Type B pancreatic cell (in vitro differentiated cells): ENCODE data around the gene NOS1AP. TPM values are rescaled to one million over a fixed set of nuclear protein-coding genes. Genes with fewer than 3 reads are reported as not detected.

Experiments used
- DNase-seq: peaks from one replicate; pipeline ENCODE4 v3.0.0; 2021; ENCODE audit warnings: mixed read lengths; ENCODE audit not compliant: unreplicated experiment; ENCODE audit errors: extremely low spot score
- H3K27ac Mint-ChIP-seq: 2 replicates; pipeline ENCODE4 v1.8.0; 2021; ENCODE audit warnings: mild to moderate bottlenecking, mixed read lengths
- H3K27me3 Mint-ChIP-seq: 2 replicates; pipeline ENCODE4 v1.8.0; 2021; ENCODE audit warnings: mixed read lengths
- H3K36me3 Mint-ChIP-seq: 2 replicates; pipeline ENCODE4 v1.8.0; 2021; ENCODE audit warnings: mixed read lengths
- H3K4me1 Mint-ChIP-seq: one replicate; pipeline ENCODE4 v1.8.0; 2021; ENCODE audit warnings: mixed read lengths; ENCODE audit not compliant: unreplicated experiment
- H3K4me3 Mint-ChIP-seq: 2 replicates; pipeline ENCODE4 v1.8.0; 2021; ENCODE audit warnings: mild to moderate bottlenecking, mixed read lengths
- H3K9me3 Mint-ChIP-seq: 2 replicates; pipeline ENCODE4 v1.8.0; 2021; ENCODE audit warnings: mixed read lengths
- total RNA-seq: library from RNA; stranded (reverse); gene quantifications from 2 replicates; pipeline ENCODE4 v1.2.1, GENCODE V29; 2021; ENCODE audit warnings: low replicate concordance
- TF ChIP-seq, protein P1 (sequence below): fragments of 200-600 bp; sonication (generic); conservative IDR thresholded peaks from 2 replicates; pipeline ENCODE4 v1.5.0; 2021; ENCODE audit warnings: antibody characterized with exemption, mild to moderate bottlenecking

NOS1AP gene
- total RNA-seq, 1 donor from 2014 or later = 10.4 TPM

GRCh38 chr1:162327788-162328165 is 258.3 kb downstream of the NOS1AP start:
- Mint-ChIP-seq H3K36me3 (no peaks in the 10 kb centered on the region), H3K4me3 (no peak overlapping the region), H3K27me3 (no peaks in the 10 kb centered on the region), H3K9me3 (no peaks in the 10 kb centered on the region), H3K4me1 (peaks cover 5% of the 10 kb centered on the region), H3K27ac (no peak overlapping the region)
- DNase-seq = no peak
- TF ChIP-seq, protein P1, sequence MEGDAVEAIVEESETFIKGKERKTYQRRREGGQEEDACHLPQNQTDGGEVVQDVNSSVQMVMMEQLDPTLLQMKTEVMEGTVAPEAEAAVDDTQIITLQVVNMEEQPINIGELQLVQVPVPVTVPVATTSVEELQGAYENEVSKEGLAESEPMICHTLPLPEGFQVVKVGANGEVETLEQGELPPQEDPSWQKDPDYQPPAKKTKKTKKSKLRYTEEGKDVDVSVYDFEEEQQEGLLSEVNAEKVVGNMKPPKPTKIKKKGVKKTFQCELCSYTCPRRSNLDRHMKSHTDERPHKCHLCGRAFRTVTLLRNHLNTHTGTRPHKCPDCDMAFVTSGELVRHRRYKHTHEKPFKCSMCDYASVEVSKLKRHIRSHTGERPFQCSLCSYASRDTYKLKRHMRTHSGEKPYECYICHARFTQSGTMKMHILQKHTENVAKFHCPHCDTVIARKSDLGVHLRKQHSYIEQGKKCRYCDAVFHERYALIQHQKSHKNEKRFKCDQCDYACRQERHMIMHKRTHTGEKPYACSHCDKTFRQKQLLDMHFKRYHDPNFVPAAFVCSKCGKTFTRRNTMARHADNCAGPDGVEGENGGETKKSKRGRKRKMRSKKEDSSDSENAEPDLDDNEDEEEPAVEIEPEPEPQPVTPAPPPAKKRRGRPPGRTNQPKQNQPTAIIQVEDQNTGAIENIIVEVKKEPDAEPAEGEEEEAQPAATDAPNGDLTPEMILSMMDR = no peak

DNA sequence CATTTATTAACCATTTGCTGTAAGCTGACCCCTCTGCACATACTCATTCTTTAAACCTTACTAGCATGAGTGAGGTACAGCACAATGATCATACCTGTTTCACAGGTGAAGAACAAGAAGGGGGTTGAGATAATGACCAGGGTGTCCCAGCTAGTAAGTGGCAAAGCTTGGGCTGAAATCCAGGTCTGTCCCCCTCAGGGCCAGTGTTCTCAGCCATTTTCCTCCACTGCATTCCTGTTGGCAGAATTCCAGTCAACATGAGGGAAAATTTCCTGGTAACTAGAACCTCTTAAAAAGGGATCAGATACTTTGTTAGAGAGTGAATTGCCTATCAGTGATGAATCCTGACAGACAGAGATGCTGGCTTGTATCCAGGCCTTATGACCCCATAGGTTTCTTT is 259.0 kb downstream of the NOS1AP start:
- no peak overlapping the region for H3K27ac Mint-ChIP-seq
- no peaks in the 10 kb centered on the region for H3K9me3 Mint-ChIP-seq
- no peaks in the 10 kb centered on the region for H3K27me3 Mint-ChIP-seq
- no peaks in the 10 kb centered on the region for H3K36me3 Mint-ChIP-seq
- TF ChIP-seq, protein P1 = no peak
- no peak for DNase-seq
- peaks cover 5% of the 10 kb centered on the region for H3K4me1 Mint-ChIP-seq
- H3K4me3 Mint-ChIP-seq = no peak overlapping the region

DNA sequence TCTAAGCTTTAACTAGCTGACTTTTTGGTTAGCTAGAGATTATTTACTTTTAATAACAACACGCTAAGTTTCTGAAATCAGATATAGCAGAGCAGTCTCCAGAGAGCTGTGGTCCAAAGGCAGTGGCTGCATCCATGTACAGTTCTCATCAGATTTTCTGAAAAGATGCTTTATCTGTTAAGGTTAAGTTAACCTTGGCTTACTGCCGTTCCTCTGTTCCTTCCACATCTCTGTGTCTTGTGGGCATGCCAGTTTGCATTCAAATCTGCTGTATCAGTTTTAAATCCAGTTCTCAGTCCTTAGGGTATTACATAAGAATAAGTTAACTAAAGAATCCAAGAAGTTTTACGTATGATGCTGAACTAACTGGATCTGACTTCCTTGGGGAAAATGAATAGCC is 260.3 kb downstream of the NOS1AP start:
- no peaks in the 10 kb centered on the region for H3K9me3 Mint-ChIP-seq
- TF ChIP-seq, protein P1 = no peak
- DNase-seq = no peak
- no peaks in the 10 kb centered on the region for H3K27me3 Mint-ChIP-seq
- no peak overlapping the region for H3K4me3 Mint-ChIP-seq
- H3K36me3 Mint-ChIP-seq = no peaks in the 10 kb centered on the region
- peaks cover 5% of the 10 kb centered on the region for H3K4me1 Mint-ChIP-seq
- H3K27ac Mint-ChIP-seq = no peak overlapping the region

DNA sequence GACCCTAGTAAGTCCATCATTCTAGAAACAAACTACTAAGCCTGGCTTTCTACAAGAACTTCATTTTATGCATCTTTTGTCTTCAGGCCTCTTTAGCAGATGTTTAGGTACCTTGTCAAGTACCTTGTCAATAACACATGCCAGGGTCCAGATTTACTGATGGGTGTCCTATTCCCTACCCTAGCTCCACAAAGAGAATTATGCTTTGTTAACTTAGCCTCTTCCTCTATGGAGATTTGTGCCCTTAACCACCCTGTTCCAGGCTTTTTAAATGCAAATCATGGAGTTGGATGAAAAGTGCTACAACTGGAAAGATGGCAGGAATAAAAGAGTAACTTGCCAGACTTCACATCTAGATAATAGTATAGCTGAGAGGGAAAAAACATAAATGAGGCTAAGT is 264.5 kb downstream of the NOS1AP start:
- Mint-ChIP-seq H3K9me3 (no peaks in the 10 kb centered on the region), H3K4me3 (no peak overlapping the region), H3K27ac (no peak overlapping the region), H3K36me3 (no peaks in the 10 kb centered on the region), H3K27me3 (no peaks in the 10 kb centered on the region), H3K4me1 (peaks cover 5% of the 10 kb centered on the region)
- no peak for DNase-seq
- TF ChIP-seq, protein P1 = no peak

GRCh38 chr1:162335126-162335525 is 265.6 kb downstream of the NOS1AP start:
- Mint-ChIP-seq H3K27ac (no peak overlapping the region), H3K27me3 (no peaks in the 10 kb centered on the region), H3K4me3 (no peak overlapping the region), H3K4me1 (peaks cover 3% of the 10 kb centered on the region), H3K36me3 (no peaks in the 10 kb centered on the region), H3K9me3 (no peaks in the 10 kb centered on the region)
- DNase-seq = no peak
- TF ChIP-seq, protein P1 = no peak
